K562 (cell line): ENCODE data around the gene RYR1. TPM values are rescaled to one million over a fixed set of nuclear protein-coding genes. Genes with fewer than 3 reads are reported as not detected.
A peak's percentile ranks its signal among the peaks of the same experiment; 100 is the strongest.
"Not testable (repeated sequence)": the region's sequence is repeated elsewhere in the genome, so short reads cannot be mapped to it uniquely, and the experiment has no call there.

Experiments used
- ATAC-seq: fragments of 200-7000 bp; cut with Tn5 transposase; 3 replicates; pipeline ENCODE4 v1.9.1; 2020; ENCODE audit warnings: moderate library complexity
- BruUV-seq: library from RNA; stranded (reverse); fragments of 400-500 nt; replicated peaks from 2 replicates; lab custom pipeline; 2021; lab: Mats Ljungman, UMichigan
- CTCF ChIA-PET: fragments of 300-600 bp; formaldehyde crosslinking; extraction: SDS; loops from one replicate; lab custom pipeline; 2021; ENCODE audit warnings: low intra/inter-chr PET ratio; lab: Yijun Ruan, JAX
- POLR2A ChIA-PET: fragments of 300-600, 350-650 bp; sonication (Branson Sonifier 250); formaldehyde crosslinking; extraction: SDS; loops from one replicate; lab custom pipeline; 2021; ENCODE audit warnings: antibody characterized with exemption, inconsistent platforms; lab: Yijun Ruan, JAX
- DNase-seq, 4 experiments: peaks; one replicate each; pipeline versions ENCODE4 v3.0.0 to v3.0.0-alpha.2; 2011 to 2018; ENCODE audit warnings: low spot score in 3 of 4, mixed read lengths in 3 of 4; ENCODE audit errors: extremely low read depth in 1 of 4
- FAIRE-seq: peaks from 2 replicates; lab custom pipeline; 2011; peaks lifted over from hg19 to GRCh38; lab: Jason Lieb, UNC
- H2AFZ ChIP-seq: 2 replicates; pipeline ENCODE4 v1.6.0; 2011; ENCODE audit warnings: low read depth, low read length, control low read depth, inconsistent platforms
- H3K27ac ChIP-seq: fragments of 200-600 bp; 3 replicates; pipeline ENCODE4 v1.8.0; 2011; ENCODE audit warnings: low read depth, mild to moderate bottlenecking, control low read depth, inconsistent platforms, low read length, moderate library complexity, mixed read lengths; ENCODE audit errors: extremely low read depth
- H3K27me3 ChIP-seq, 2 experiments: fragments of 300-600 bp in 1 of 2; 2 replicates in 1 of 2; 3 replicates in 1 of 2; pipeline versions ENCODE4 v1.6.0 to v1.8.0; 2011; ENCODE audit warnings: inconsistent platforms in 2 of 2, low read length in 2 of 2, mild to moderate bottlenecking in 1 of 2, mixed read lengths in 1 of 2, moderate library complexity in 1 of 2; ENCODE audit not compliant: control insufficient read depth in 2 of 2, insufficient read depth in 2 of 2
- H3K36me3 ChIP-seq: fragments of 300-600 bp; 3 replicates; pipeline ENCODE4 v1.8.0; 2011; ENCODE audit warnings: mild to moderate bottlenecking, low read length, inconsistent platforms; ENCODE audit not compliant: control insufficient read depth, insufficient read depth
- H3K4me1 ChIP-seq, 2 experiments: fragments of 200-600 bp in 1 of 2; replicated peaks in 1 of 2; 2 replicates in 1 of 2; 3 replicates in 1 of 2; pipeline versions ENCODE4 v1.5.1 to v1.8.0; 2011; ENCODE audit warnings: inconsistent platforms in 2 of 2, low read length in 2 of 2, mild to moderate bottlenecking in 1 of 2, mixed read lengths in 1 of 2, moderate library complexity in 1 of 2; ENCODE audit not compliant: control insufficient read depth in 2 of 2, insufficient read depth in 2 of 2
- H3K4me2 ChIP-seq: 2 replicates; pipeline ENCODE4 v1.6.1; 2011; ENCODE audit warnings: low read length, control low read depth, inconsistent platforms, mixed read lengths; ENCODE audit not compliant: insufficient read depth
- H3K4me3 ChIP-seq: fragments of 200-600 bp; sonication (generic), shearing (Covaris generic); 2 replicates; pipeline ENCODE4 v1.5.1; 2016; ENCODE audit warnings: control low read depth, inconsistent platforms
- H3K79me2 ChIP-seq: fragments of 200-600 bp; 3 replicates; pipeline ENCODE4 v1.8.0; 2011; ENCODE audit warnings: low read length, inconsistent platforms; ENCODE audit not compliant: control insufficient read depth, insufficient read depth
- H3K9ac ChIP-seq, 2 experiments: 2 replicates each; pipeline versions ENCODE4 v1.6.0 to v1.6.1; 2011; ENCODE audit warnings: low read depth in 2 of 2, low read length in 2 of 2, control low read depth in 1 of 2, inconsistent platforms in 1 of 2, mild to moderate bottlenecking in 1 of 2, mixed read lengths in 1 of 2; ENCODE audit not compliant: insufficient read depth in 1 of 2
- H3K9me1 ChIP-seq: one replicate; pipeline ENCODE4 v1.6.0; 2011; ENCODE audit warnings: inconsistent platforms, mild to moderate bottlenecking, low read length, moderate library complexity; ENCODE audit not compliant: control insufficient read depth, insufficient read depth
- H3K9me3 ChIP-seq: replicated peaks from 2 replicates; pipeline ENCODE4 v1.5.1; 2011; ENCODE audit warnings: low read depth, low read length, inconsistent platforms; ENCODE audit not compliant: control insufficient read depth, insufficient read depth
- H4K20me1 ChIP-seq: replicated peaks from 2 replicates; pipeline ENCODE4 v1.6.1; 2011; ENCODE audit warnings: low read length, inconsistent platforms, mixed read lengths; ENCODE audit not compliant: control insufficient read depth, insufficient read depth
- ATF3 ChIP-seq, 2 experiments: fragments of 450-650 bp in 1 of 2; sonication (generic) in 1 of 2; formaldehyde crosslinking in 1 of 2; IDR thresholded peaks in 1 of 2; conservative IDR thresholded peaks in 1 of 2; 2 replicates each; pipeline versions ENCODE4 v1.6.1 to v1.8.1; 2016 to 2023; ENCODE audit warnings: mild to moderate bottlenecking in 2 of 2, moderate library complexity in 2 of 2, inconsistent platforms in 1 of 2, missing genetic modification reagents in 1 of 2
- ATF7 ChIP-seq: fragments of 450-650 bp; IDR thresholded peaks from 2 replicates; pipeline ENCODE4 v1.7.1; 2014; ENCODE audit warnings: mild to moderate bottlenecking, moderate library complexity
- GTF2E2 ChIP-seq: fragments of 200-800 bp; sonication (Bioruptor generic); IDR thresholded peaks from 2 replicates; pipeline ENCODE4 v1.6.1; 2016; ENCODE audit warnings: missing genetic modification characterization, missing compliant biosample characterization
- JUND ChIP-seq, 2 experiments: IDR thresholded peaks; 2 replicates in 1 of 2; 3 replicates in 1 of 2; pipeline ENCODE4 v1.6.1; 2011; ENCODE audit warnings: borderline replicate concordance in 2 of 2, low read depth in 2 of 2, low read length in 2 of 2, improper control_type of control experiment in 1 of 2, missing biosample characterization in 1 of 2, missing genetic modification characterization in 1 of 2, missing genetic modification reagents in 1 of 2
- MECOM ChIP-seq: fragments of 250-450 bp; sonication (Bioruptor Pico); IDR thresholded peaks from 2 replicates; pipeline ENCODE4 v1.8.0; 2022; ENCODE audit warnings: inconsistent platforms
- RBFOX2 ChIP-seq: fragments of 200-400 bp; formaldehyde crosslinking; IDR thresholded peaks from 2 replicates; pipeline ENCODE4 v1.6.1; 2017; ENCODE audit warnings: low read depth, mild to moderate bottlenecking, low read length, moderate library complexity
- USF1 ChIP-seq: sonication (generic); formaldehyde crosslinking; IDR thresholded peaks from 2 replicates; pipeline ENCODE4 v1.9.0; 2022; ENCODE audit warnings: mild to moderate bottlenecking, missing genetic modification reagents
- WGBS: fragments of 100-300 bp; shearing (Covaris generic); methylation state at CpG from one replicate; pipeline ENCODE4 v1.1.6; 2016; ENCODE audit warnings: low coverage, mixed read lengths; ENCODE audit not compliant: insufficient coverage; ENCODE audit errors: missing lambda C conversion rate; 5-methylcytosine and 5-hydroxymethylcytosine counted together
- in situ Hi-C: fragments of 300-500 bp; cut with MboI; formaldehyde crosslinking; loops from 4 replicates; pipeline ENCODE4 v1.15.0; 2018; ENCODE audit warnings: inconsistent platforms, mixed read lengths
- intact Hi-C: fragments of 100-400 bp; cut with micrococcal nuclease; formaldehyde crosslinking; loops from 2 replicates; pipeline ENCODE4 v1.14.2; 2022
- polyA plus RNA-seq, 8 experiments: library from polyadenylated mRNA; depleted of rRNA in 4 of 8; stranded (reverse) in 5 of 8; unstranded in 3 of 8; fragments of >200 nt; fragmentation: Nextera tagmentation in 2 of 8; fragmentation: Illumina TruSeq in 1 of 8; extraction: Ambion mirVana in 2 of 8; extraction: Trizol in 1 of 8; gene quantifications; 2 replicates each; pipeline versions ENCODE4 v1.2.1 to v1.2.3, GENCODE V29; 2011 to 2014; ENCODE audit warnings: inconsistent platforms in 1 of 8, missing spikeins in 1 of 8
- total RNA-seq, 7 experiments: library from RNA; depleted of rRNA in 6 of 7; stranded (reverse); fragments of >200 nt in 6 of 7; fragmentation: Illumina TruSeq in 2 of 7; extraction: Trizol in 2 of 7; gene quantifications; 2 replicates each; pipeline versions ENCODE4 v1.2.1 to v1.2.3, GENCODE V29; 2011 to 2021; ENCODE audit warnings: low replicate concordance in 1 of 7

The RYR1 gene
- total and polyA plus RNA-seq, 9 of the 15 experiments (the other 6 are each of a cell fraction or from before 2014, with no cell fraction given), result 0.11 to 7.4 (median 3.7) TPM

- no TSS peak for BruUV-seq
- TF ChIP-seq MECOM (CRISPR knock-in tag) (no peak), RBFOX2 (no peak), GTF2E2 (no peak), USF1 (CRISPR knock-in tag) (peak; percentile 23; the same call in 1 of the 2 replicates), ATF7 (peak; percentile 56; the same call in 1 of the 2 replicates), JUND (IDR thresholded peaks at IDR 0.05; ENCODE audit: borderline replicate concordance, low read depth, low read length) (peak; percentile 18; the same call in 1 of the 2 replicates), JUND (tag; IDR thresholded peaks at IDR 0.05; ENCODE audit: borderline replicate concordance, low read depth, low read length) (no peak), ATF3 (IDR thresholded peaks at IDR 0.05) (peak; percentile 81), ATF3 (CRISPR knock-in tag; conservative IDR thresholded peaks at IDR 0.05) (no peak)
- POLR2A ChIA-PET, result no interaction called here
- H3K4me3 ChIP-seq, result no peak overlapping the region
- DNase-seq, result no peak
- H3K27me3 ChIP-seq, result no peaks in the 10 kb centered on the region
- no peak overlapping the region for H2AFZ ChIP-seq
- in situ Hi-C loops, result no loop called here
- H3K79me2 ChIP-seq, result no peaks in the 10 kb centered on the region
- intact Hi-C loops, result loop anchor here (10.0 kb wide), 2 partner anchors 123 to 423 kb away; partner anchors contain the start of genes MRPS12 and SARS2
- H3K4me1 ChIP-seq, result peaks cover 13 to 29% of the 10 kb centered on the region in 2 experiments; a peak in 4 of 5 replicates
- H4K20me1 ChIP-seq, result no peaks in the 10 kb centered on the region
- no peak for ATAC-seq
- H3K27ac ChIP-seq, result no peak overlapping the region
- CTCF ChIA-PET, result no interaction called here
- H3K9ac ChIP-seq, result 0 out of 4 replicates have a peak overlapping the region, but pooled peaks of 1 of the 2 experiments have one; percentile 10
- no peaks in the 10 kb centered on the region for H3K9me3 ChIP-seq
- no peak for FAIRE-seq
- H3K4me2 ChIP-seq, result no peak overlapping the region
- H3K9me1 ChIP-seq, result no peaks in the 10 kb centered on the region
- 80% methylated on average over 19 of the region's 19 CpGs for WGBS
- peaks cover 11% of the 10 kb centered on the region; the same call in 1 of the 3 replicates for H3K36me3 ChIP-seq
Measured at GRCh38 chr19:38512277-38512676, 78.8 kb downstream of the RYR1 start.

- POLR2A ChIA-PET, result interaction anchor here (0.6 kb wide), 1 partner anchor 337 kb away, joined by 4 read pairs; no protein-coding TSS in a partner anchor
- H3K4me3 ChIP-seq, CTCF ChIA-PET, H3K9ac ChIP-seq, H3K27ac ChIP-seq, H3K36me3 ChIP-seq, in situ Hi-C loops, H4K20me1 ChIP-seq, H3K27me3 ChIP-seq, H3K9me3 ChIP-seq, ATAC-seq, DNase-seq, H2AFZ ChIP-seq, H3K9me1 ChIP-seq, H3K4me2 ChIP-seq, BruUV-seq, FAIRE-seq, H3K79me2 ChIP-seq: not testable (repeated sequence)
- intact Hi-C loops, result loop anchor here (10.0 kb wide), 2 partner anchors 122 to 422 kb away; partner anchors contain the start of genes MRPS12 and SARS2
- H3K4me1 ChIP-seq, result peaks cover 8 to 23% of the 10 kb centered on the region in 2 experiments; a peak in 4 of 5 replicates
- WGBS, result 77% methylated on average over 6 of the region's 6 CpGs
Measured at GRCh38 chr19:38513156-38513555, 79.7 kb downstream of the RYR1 start.
